Activated CD4-positive, alpha-beta T cell treated with anti-CD3 and anti-CD28 coated beads, Interleukin-2, amount 50 U/mL, for 24 hours (primary cell): Measurements from ENCODE around the gene WLS.
"Not testable (repeated sequence)": the region's sequence is repeated elsewhere in the genome, so short reads cannot be mapped to it uniquely, and the experiment has no call there.

ENCODE experiments used
- DNase-seq, 2 donors: peaks; one replicate each; pipeline ENCODE4 v3.0.0-alpha.2; 2020; ENCODE audit warnings: low read depth in 1 of 2, low spot score in 1 of 2

WLS gene

GRCh38 chr1:68168545-68169171 lies 63.7 kb downstream of the WLS start:
- no peak for DNase-seq

- DNase-seq, result no peak
Observed at GRCh38 chr1:68167211-68167610, 65.1 kb downstream of the WLS start.

GRCh38 chr1:68166348-68166747 lies 66.0 kb downstream of the WLS start:
- no peak for DNase-seq

- DNase-seq, result no peak
Observed at GRCh38 chr1:68165665-68166064, 66.7 kb downstream of the WLS start.

- no peak for DNase-seq
Observed at GRCh38 chr1:68164918-68165317, 67.4 kb downstream of the WLS start.

- no peak for DNase-seq
Observed at GRCh38 chr1:68163220-68163619, 69.1 kb downstream of the WLS start.

GRCh38 chr1:68162761-68163160 lies 69.6 kb downstream of the WLS start:
- no peak for DNase-seq

GRCh38 chr1:68161672-68162071 lies 70.7 kb downstream of the WLS start:
- DNase-seq, result not testable (repeated sequence)

GRCh38 chr1:68160935-68161334 lies 71.4 kb downstream of the WLS start:
- not testable (repeated sequence) for DNase-seq

- no peak for DNase-seq
Observed at GRCh38 chr1:68160021-68160420, 72.3 kb downstream of the WLS start.

- DNase-seq, result no peak
Observed at GRCh38 chr1:68158837-68159236, 73.5 kb downstream of the WLS start.

- DNase-seq, result no peak
Observed at GRCh38 chr1:68157416-68157815, 74.9 kb downstream of the WLS start.

GRCh38 chr1:68151690-68152089 lies 80.6 kb downstream of the WLS start:
- no peak for DNase-seq

GRCh38 chr1:68149907-68150306 lies 82.4 kb downstream of the WLS start:
- DNase-seq, result no peak

GRCh38 chr1:68149110-68149798 lies 83.1 kb downstream of the WLS start:
- DNase-seq, result no peak

GRCh38 chr1:68148631-68149030 lies 83.7 kb downstream of the WLS start:
- no peak for DNase-seq

GRCh38 chr1:68147534-68148171 lies 84.7 kb downstream of the WLS start:
- no peak for DNase-seq

- DNase-seq, result no peak
Observed at GRCh38 chr1:68145418-68146126, 86.8 kb downstream of the WLS start.

- no peak for DNase-seq
Observed at GRCh38 chr1:68144856-68145255, 87.5 kb downstream of the WLS start.

GRCh38 chr1:68143633-68144032 lies 88.7 kb downstream of the WLS start:
- no peak for DNase-seq

GRCh38 chr1:68142461-68142860 lies 89.9 kb downstream of the WLS start:
- DNase-seq, result no peak

GRCh38 chr1:68142036-68142435 lies 90.3 kb downstream of the WLS start:
- DNase-seq, result no peak
